Epithelial cell of proximal tubule (primary cell): Measurements from ENCODE around the gene OTP. TPM values are rescaled to one million over a fixed set of nuclear protein-coding genes. Genes with fewer than 3 reads are reported as not detected.

Source experiments
- DNase-seq: peaks from one replicate; pipeline ENCODE4 v3.0.0-alpha.2; 2011; ENCODE audit warnings: low read depth
- H3K4me3 ChIP-seq: 2 replicates; pipeline ENCODE4 v1.5.1; 2011; ENCODE audit warnings: low read depth, mild to moderate bottlenecking, low read length
- CTCF ChIP-seq: conservative IDR thresholded peaks from 2 replicates; pipeline ENCODE4 v1.5.1; 2012; ENCODE audit warnings: low read depth, mild to moderate bottlenecking, low read length
- total RNA-seq: library from RNA; depleted of rRNA; stranded (reverse); fragments of >200 nt; gene quantifications from 2 replicates; pipeline ENCODE4 v1.2.3, GENCODE V29; 2015

OTP gene
- total RNA-seq = not detected in 2 replicates

GRCh38 chr5:77637998-77638762 is at the start of gene OTP:
Gene OTP, minus strand, starts transcription at chr5:77638713. Its CDS starts 164 bp downstream, at chr5:77638549.
- no peak within 1 kb of the TSS for H3K4me3 ChIP-seq
- TF ChIP-seq CTCF = no peak
- DNase-seq = no peak

- DNase-seq = no peak
- TF ChIP-seq CTCF = no peak
- H3K4me3 ChIP-seq = no peak overlapping the region
Observed at GRCh38 chr5:77683171-77683732, 44.7 kb upstream of the OTP start.

GRCh38 chr5:77670526-77670925 is 32.0 kb upstream of the OTP start:
- no peak for DNase-seq
- TF ChIP-seq CTCF = no peak
- H3K4me3 ChIP-seq = no peak overlapping the region

GRCh38 chr5:77669677-77670076 is 31.2 kb upstream of the OTP start:
- TF ChIP-seq CTCF = no peak
- DNase-seq = no peak
- H3K4me3 ChIP-seq = no peak overlapping the region

GRCh38 chr5:77663090-77663863 is 24.8 kb upstream of the OTP start:
- H3K4me3 ChIP-seq = no peak overlapping the region
- DNase-seq = no peak
- TF ChIP-seq CTCF = no peak

GRCh38 chr5:77662635-77663034 is 24.1 kb upstream of the OTP start:
- DNase-seq = no peak
- no peak for TF ChIP-seq CTCF
- no peak overlapping the region for H3K4me3 ChIP-seq
